Measurements from ENCODE around the gene PRUNE2. TPM values are rescaled to one million over a fixed set of nuclear protein-coding genes. Genes with fewer than 3 reads are reported as not detected.
A peak's percentile ranks its signal among the peaks of the same experiment; 100 is the strongest.
"Not testable (repeated sequence)": the region's sequence is repeated elsewhere in the genome, so short reads cannot be mapped to it uniquely, and the experiment has no call there.

Gene PRUNE2, protein sequence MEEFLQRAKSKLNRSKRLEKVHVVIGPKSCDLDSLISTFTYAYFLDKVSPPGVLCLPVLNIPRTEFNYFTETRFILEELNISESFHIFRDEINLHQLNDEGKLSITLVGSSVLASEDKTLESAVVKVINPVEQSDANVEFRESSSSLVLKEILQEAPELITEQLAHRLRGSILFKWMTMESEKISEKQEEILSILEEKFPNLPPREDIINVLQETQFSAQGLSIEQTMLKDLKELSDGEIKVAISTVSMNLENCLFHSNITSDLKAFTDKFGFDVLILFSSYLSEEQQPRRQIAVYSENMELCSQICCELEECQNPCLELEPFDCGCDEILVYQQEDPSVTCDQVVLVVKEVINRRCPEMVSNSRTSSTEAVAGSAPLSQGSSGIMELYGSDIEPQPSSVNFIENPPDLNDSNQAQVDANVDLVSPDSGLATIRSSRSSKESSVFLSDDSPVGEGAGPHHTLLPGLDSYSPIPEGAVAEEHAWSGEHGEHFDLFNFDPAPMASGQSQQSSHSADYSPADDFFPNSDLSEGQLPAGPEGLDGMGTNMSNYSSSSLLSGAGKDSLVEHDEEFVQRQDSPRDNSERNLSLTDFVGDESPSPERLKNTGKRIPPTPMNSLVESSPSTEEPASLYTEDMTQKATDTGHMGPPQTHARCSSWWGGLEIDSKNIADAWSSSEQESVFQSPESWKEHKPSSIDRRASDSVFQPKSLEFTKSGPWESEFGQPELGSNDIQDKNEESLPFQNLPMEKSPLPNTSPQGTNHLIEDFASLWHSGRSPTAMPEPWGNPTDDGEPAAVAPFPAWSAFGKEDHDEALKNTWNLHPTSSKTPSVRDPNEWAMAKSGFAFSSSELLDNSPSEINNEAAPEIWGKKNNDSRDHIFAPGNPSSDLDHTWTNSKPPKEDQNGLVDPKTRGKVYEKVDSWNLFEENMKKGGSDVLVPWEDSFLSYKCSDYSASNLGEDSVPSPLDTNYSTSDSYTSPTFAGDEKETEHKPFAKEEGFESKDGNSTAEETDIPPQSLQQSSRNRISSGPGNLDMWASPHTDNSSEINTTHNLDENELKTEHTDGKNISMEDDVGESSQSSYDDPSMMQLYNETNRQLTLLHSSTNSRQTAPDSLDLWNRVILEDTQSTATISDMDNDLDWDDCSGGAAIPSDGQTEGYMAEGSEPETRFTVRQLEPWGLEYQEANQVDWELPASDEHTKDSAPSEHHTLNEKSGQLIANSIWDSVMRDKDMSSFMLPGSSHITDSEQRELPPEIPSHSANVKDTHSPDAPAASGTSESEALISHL (N-terminal part only)
- total RNA-seq: 1 to 10 TPM in 1 of 5 experiments, under 1 TPM in 1, not detected in 3; 0.78 to 1.6 TPM
- polyA plus RNA-seq: not detected
- not detected for total RNA-seq

DNA sequence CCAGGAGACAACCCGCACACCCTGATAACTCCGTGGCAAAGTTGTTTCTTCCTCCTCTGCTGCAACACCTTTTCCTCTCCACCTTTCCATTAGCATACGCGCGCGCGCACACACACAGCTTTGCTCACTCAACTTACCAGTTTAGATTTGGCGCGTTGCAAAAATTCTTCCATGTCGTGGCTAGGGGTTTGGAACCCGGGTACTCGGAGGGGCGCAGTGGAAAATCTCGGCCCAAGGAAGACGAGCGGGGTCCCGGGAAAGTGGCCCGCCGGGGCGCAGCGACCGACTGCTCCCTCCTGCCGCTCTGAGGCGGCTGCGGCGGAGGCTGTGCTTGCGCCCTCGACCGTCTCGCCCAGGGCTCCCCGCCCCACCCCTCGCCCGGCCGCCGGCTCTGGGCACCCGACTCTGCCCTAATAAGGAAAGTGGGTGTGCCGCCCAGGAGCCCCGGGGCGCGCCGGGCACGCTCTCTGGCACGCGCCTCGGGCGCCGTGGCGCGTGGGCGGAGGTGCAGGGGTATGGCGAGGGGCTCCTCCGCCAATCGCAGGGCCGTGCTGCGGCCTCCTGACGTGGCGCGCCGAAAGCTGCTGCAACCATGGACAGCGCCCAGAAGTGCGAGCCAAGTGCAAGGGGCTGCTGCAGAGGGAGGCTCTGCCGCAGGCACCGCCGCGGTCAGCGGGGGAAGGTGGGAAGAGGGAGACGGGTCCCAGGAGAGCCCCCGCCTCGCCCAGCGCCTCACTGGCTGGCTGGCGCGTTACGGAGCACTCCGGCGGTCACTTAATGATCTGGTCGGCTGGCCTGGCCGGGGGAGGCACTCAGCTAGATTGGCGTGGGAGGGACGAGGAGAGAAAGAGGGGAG is at the start of gene PRUNE2:
Gene PRUNE2 (minus strand): TSS at position 324 of the 856 bp plus-strand sequence. CDS start 151 bp downstream, at position 173.
- H3K36me3 Mint-ChIP-seq: no peaks in the 10 kb centered on the region
- CTCF ChIA-PET: no interaction called here
- peak; percentile 31 for ATAC-seq

DNA sequence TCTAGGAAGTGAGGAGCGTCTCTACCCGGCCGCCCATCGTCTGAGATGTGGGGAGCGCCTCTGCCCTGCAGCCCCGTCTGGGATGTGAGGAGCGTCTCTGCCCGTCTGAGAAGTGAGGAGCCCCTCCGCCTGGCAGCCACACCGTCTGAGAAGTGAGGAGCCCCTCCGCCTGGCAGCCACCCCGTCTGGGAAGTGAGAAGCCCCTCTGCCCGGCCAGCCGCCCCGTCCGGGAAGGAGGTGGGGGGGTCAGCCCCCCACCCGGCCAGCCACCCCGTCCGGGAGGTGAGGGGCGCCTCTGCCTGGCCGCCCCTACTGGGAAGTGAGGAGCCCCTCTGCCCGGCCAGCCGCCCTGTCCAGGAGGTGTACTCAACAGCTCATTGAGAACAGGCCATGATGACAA is 49.5 kb upstream of the PRUNE2 start:
- ATAC-seq; H3K27ac ChIP-seq (ENCODE audit: low read depth, low read length); H3K4me3 ChIP-seq (ENCODE audit: low read length); CTCF ChIA-PET; H3K27ac Mint-ChIP-seq; H3K36me3 Mint-ChIP-seq; H3K36me3 ChIP-seq (ENCODE audit: control insufficient read depth in 2 of 3, insufficient read depth in 3 of 3, low read length in 3 of 3); H3K4me3 Mint-ChIP-seq; intact Hi-C loops (cut with micrococcal nuclease); DNase-seq; H3K9me3 ChIP-seq (ENCODE audit: control insufficient read depth in 2 of 3, low read length in 3 of 3); H3K4me1 Mint-ChIP-seq; H3K4me1 ChIP-seq (ENCODE audit: control insufficient read depth in 2 of 2, insufficient read depth in 2 of 2, low read length in 2 of 2); POLR2A ChIA-PET; H3K27me3 ChIP-seq (ENCODE audit: control insufficient read depth in 2 of 2, insufficient read depth in 2 of 2, low read length in 2 of 2): not testable (repeated sequence)
- Mint-ChIP-seq H3K9me3 (peaks cover 0 to 15% (median 6%) of the 10 kb centered on the region in 11 donors), H3K27me3 (peaks cover 0 to 39% (median 22%) of the 10 kb centered on the region in 5 donors)

More for the DNA sequence above, at the start of gene PRUNE2:
- H3K27ac Mint-ChIP-seq: no peak within 1 kb of the TSS
- no peak within 1 kb of the TSS for H3K27ac ChIP-seq (ENCODE audit: low read depth, low read length)
- H3K27me3 Mint-ChIP-seq: peaks cover 48 to 73% (median 60%) of the 10 kb centered on the region in 5 donors
- peaks cover 0 to 6% (median 0%) of the 10 kb centered on the region in 7 donors for H3K4me1 Mint-ChIP-seq
- H3K4me3 ChIP-seq (ENCODE audit: low read length): no peak within 1 kb of the TSS
- peaks cover 0 to 2% of the 10 kb centered on the region in 2 donors for H3K27me3 ChIP-seq (ENCODE audit: control insufficient read depth in 2 of 2, insufficient read depth in 2 of 2, low read length in 2 of 2)
- no peaks in the 10 kb centered on the region for H3K9me3 ChIP-seq (ENCODE audit: control insufficient read depth in 2 of 3, low read length in 3 of 3)
- H3K9me3 Mint-ChIP-seq: peaks cover 0 to 5% (median 0%) of the 10 kb centered on the region in 11 donors
- POLR2A ChIA-PET: no interaction called here
- H3K4me3 Mint-ChIP-seq: peak within 1 kb of the TSS in 1 of 10 donors; percentile 25
- H3K36me3 ChIP-seq (ENCODE audit: control insufficient read depth in 2 of 3, insufficient read depth in 3 of 3, low read length in 3 of 3): no peaks in the 10 kb centered on the region
- peak in 1 of 9 donors; percentile 27 for DNase-seq
- H3K4me1 ChIP-seq (ENCODE audit: control insufficient read depth in 2 of 2, insufficient read depth in 2 of 2, low read length in 2 of 2): no peaks in the 10 kb centered on the region
- intact Hi-C loops (cut with micrococcal nuclease): no loop called here

DNA sequence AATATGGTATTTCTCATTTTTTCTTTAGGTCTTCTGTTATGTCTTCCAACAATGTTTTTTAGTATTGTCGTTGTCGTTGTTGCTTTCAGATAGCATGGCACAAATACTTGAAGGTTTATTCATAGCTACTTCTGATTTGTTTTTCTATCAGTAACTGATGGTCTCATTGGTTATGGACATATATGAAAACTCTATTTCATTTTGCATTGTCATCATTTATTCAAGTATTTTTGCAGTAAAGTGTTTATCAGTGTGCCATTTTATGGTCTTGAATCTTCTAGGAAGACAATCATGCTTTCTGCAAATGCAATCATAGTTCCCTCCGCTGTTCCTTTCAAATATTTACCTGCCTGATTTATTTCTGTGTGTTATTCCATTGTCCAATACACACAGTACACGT is 44.0 kb upstream of the PRUNE2 start:
- Mint-ChIP-seq H3K9me3 (peaks cover 0 to 15% (median 6%) of the 10 kb centered on the region in 11 donors), H3K27me3 (peaks cover 0 to 30% (median 20%) of the 10 kb centered on the region in 5 donors), H3K36me3 (peaks cover 0 to 3% (median 0%) of the 10 kb centered on the region in 5 donors), H3K4me3 (no peak overlapping the region), H3K4me1 (no peaks in the 10 kb centered on the region), H3K27ac (no peak overlapping the region)
- H3K4me1 ChIP-seq (ENCODE audit: control insufficient read depth in 2 of 2, insufficient read depth in 2 of 2, low read length in 2 of 2): no peaks in the 10 kb centered on the region
- no peak overlapping the region for H3K4me3 ChIP-seq (ENCODE audit: low read length)
- ATAC-seq (no peak), DNase-seq (no peak)
- no peaks in the 10 kb centered on the region for H3K27me3 ChIP-seq (ENCODE audit: control insufficient read depth in 2 of 2, insufficient read depth in 2 of 2, low read length in 2 of 2)
- H3K27ac ChIP-seq (ENCODE audit: low read depth, low read length): no peak overlapping the region
- intact Hi-C loops (cut with micrococcal nuclease): no loop called here
- POLR2A ChIA-PET: no interaction called here
- H3K36me3 ChIP-seq (ENCODE audit: control insufficient read depth in 2 of 3, insufficient read depth in 3 of 3, low read length in 3 of 3): no peaks in the 10 kb centered on the region
- CTCF ChIA-PET: no interaction called here
- no peaks in the 10 kb centered on the region for H3K9me3 ChIP-seq (ENCODE audit: control insufficient read depth in 2 of 3, low read length in 3 of 3)

DNA sequence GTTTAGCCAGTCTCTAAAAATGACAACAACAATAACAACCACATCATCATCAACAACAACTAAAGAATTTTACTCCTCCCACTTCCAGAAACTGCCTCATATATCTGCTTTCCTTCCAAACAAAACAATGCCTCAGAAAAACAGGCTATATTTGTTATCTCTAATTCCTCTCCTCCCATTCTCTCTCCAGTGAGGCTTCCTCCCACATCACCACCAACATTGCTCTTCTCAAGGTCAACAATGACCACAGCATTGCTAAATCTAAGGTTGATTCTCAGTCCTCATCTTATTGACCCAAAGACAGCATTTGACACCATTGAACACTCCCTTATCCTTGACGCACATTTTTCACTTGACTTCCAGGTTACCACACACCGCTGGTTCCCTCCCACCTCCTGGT is 38.1 kb upstream of the PRUNE2 start:
- no peak for DNase-seq
- H3K4me3 ChIP-seq (ENCODE audit: low read length): no peak overlapping the region
- H3K4me1 ChIP-seq (ENCODE audit: control insufficient read depth in 2 of 2, insufficient read depth in 2 of 2, low read length in 2 of 2): no peaks in the 10 kb centered on the region
- no peaks in the 10 kb centered on the region for H3K36me3 ChIP-seq (ENCODE audit: control insufficient read depth in 2 of 3, insufficient read depth in 3 of 3, low read length in 3 of 3)
- POLR2A ChIA-PET: no interaction called here
- H3K9me3 ChIP-seq (ENCODE audit: control insufficient read depth in 2 of 3, low read length in 3 of 3): no peaks in the 10 kb centered on the region
- H3K9me3 Mint-ChIP-seq: peaks cover 0 to under 1% (median 0%) of the 10 kb centered on the region in 11 donors
- H3K27me3 ChIP-seq (ENCODE audit: control insufficient read depth in 2 of 2, insufficient read depth in 2 of 2, low read length in 2 of 2): no peaks in the 10 kb centered on the region
- no peak overlapping the region for H3K27ac ChIP-seq (ENCODE audit: low read depth, low read length)
- H3K27ac Mint-ChIP-seq: no peak overlapping the region
- CTCF ChIA-PET: no interaction called here
- H3K4me3 Mint-ChIP-seq: no peak overlapping the region
- H3K4me1 Mint-ChIP-seq: no peaks in the 10 kb centered on the region
- H3K27me3 Mint-ChIP-seq: peaks cover 0 to 8% (median 4%) of the 10 kb centered on the region in 5 donors
- intact Hi-C loops (cut with micrococcal nuclease): no loop called here
- H3K36me3 Mint-ChIP-seq: no peaks in the 10 kb centered on the region
- no peak for ATAC-seq

DNA sequence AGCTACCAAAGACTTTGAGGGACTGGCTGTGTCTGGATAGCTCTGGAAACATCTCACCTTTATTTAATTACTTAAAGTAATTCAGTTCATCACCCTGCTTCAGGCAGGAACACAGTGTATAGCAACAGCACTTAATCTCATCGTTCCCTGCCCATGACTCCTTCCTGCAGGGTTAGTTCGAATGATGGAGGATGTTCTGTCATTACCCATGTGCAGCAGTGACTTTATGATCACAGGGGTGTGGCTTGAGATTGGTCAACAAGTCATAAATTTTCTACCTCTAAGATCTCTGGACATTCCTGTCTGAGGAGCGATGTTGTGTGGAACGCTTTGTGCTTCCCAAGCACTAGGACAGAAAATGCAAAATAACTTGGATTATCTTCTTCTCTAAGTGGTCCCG is 37.1 kb upstream of the PRUNE2 start:
- no peaks in the 10 kb centered on the region for H3K9me3 ChIP-seq (ENCODE audit: control insufficient read depth in 2 of 3, low read length in 3 of 3)
- no peaks in the 10 kb centered on the region for H3K4me1 Mint-ChIP-seq
- no peak overlapping the region for H3K27ac Mint-ChIP-seq
- no peaks in the 10 kb centered on the region for H3K36me3 Mint-ChIP-seq
- peaks cover 0 to 4% (median 0%) of the 10 kb centered on the region in 11 donors for H3K9me3 Mint-ChIP-seq
- DNase-seq (no peak), ATAC-seq (no peak)
- CTCF ChIA-PET: no interaction called here
- POLR2A ChIA-PET: no interaction called here
- no peak overlapping the region for H3K4me3 Mint-ChIP-seq
- H3K4me3 ChIP-seq (ENCODE audit: low read length): no peak overlapping the region
- intact Hi-C loops (cut with micrococcal nuclease): no loop called here
- peaks cover 0 to 16% (median 5%) of the 10 kb centered on the region in 5 donors for H3K27me3 Mint-ChIP-seq
- H3K27me3 ChIP-seq (ENCODE audit: control insufficient read depth in 2 of 2, insufficient read depth in 2 of 2, low read length in 2 of 2): no peaks in the 10 kb centered on the region
- H3K27ac ChIP-seq (ENCODE audit: low read depth, low read length): no peak overlapping the region
- no peaks in the 10 kb centered on the region for H3K4me1 ChIP-seq (ENCODE audit: control insufficient read depth in 2 of 2, insufficient read depth in 2 of 2, low read length in 2 of 2)
- H3K36me3 ChIP-seq (ENCODE audit: control insufficient read depth in 2 of 3, insufficient read depth in 3 of 3, low read length in 3 of 3): no peaks in the 10 kb centered on the region

DNA sequence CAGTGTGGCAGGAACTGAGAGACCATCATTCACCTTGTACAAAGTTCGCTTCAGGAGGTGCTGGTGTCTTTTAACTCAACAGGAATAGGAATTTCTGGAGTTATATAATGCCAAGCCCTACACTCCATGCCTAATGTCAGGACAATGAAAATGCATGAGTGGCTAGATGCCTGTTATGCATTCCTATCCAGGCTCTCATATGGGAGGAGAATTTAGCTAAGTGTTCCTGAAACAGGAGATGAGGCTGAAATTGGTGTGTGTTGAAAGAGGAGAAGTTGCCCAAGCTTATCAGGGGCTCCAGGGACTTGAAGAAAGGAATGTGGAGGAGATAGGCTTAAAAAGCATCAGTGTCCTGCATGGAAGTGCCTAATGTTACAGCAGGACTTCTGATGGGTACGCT is 26.8 kb upstream of the PRUNE2 start:
- Histone ChIP-seq H3K27ac (ENCODE audit: low read depth, low read length) (no peak overlapping the region), H3K9me3 (ENCODE audit: control insufficient read depth in 2 of 3, low read length in 3 of 3) (no peaks in the 10 kb centered on the region), H3K27me3 (ENCODE audit: control insufficient read depth in 2 of 2, insufficient read depth in 2 of 2, low read length in 2 of 2) (no peaks in the 10 kb centered on the region), H3K36me3 (ENCODE audit: control insufficient read depth in 2 of 3, insufficient read depth in 3 of 3, low read length in 3 of 3) (no peaks in the 10 kb centered on the region), H3K4me3 (ENCODE audit: low read length) (no peak overlapping the region), H3K4me1 (ENCODE audit: control insufficient read depth in 2 of 2, insufficient read depth in 2 of 2, low read length in 2 of 2) (no peaks in the 10 kb centered on the region)
- ATAC-seq: no peak
- H3K4me3 Mint-ChIP-seq: no peak overlapping the region
- no peaks in the 10 kb centered on the region for H3K4me1 Mint-ChIP-seq
- peaks cover 0 to 8% (median 2%) of the 10 kb centered on the region in 11 donors for H3K9me3 Mint-ChIP-seq
- CTCF ChIA-PET: no interaction called here
- intact Hi-C loops (cut with micrococcal nuclease): no loop called here
- H3K27ac Mint-ChIP-seq: no peak overlapping the region
- H3K36me3 Mint-ChIP-seq: peaks cover 0 to 4% (median 0%) of the 10 kb centered on the region in 5 donors
- no peak for DNase-seq
- POLR2A ChIA-PET: no interaction called here
- H3K27me3 Mint-ChIP-seq: peaks cover 0 to 13% (median 0%) of the 10 kb centered on the region in 5 donors

Data from naive thymus-derived CD4-positive, alpha-beta T cell (primary cell).